ENCODE measurements around the gene ADGRL3.

ADGRL3 gene

GRCh38 chr4:61553557-61554125, 353.5 kb downstream of the ADGRL3 start:
- no peak for ATAC-seq
- no peak for DNase-seq

GRCh38 chr4:61555789-61556188, 355.7 kb downstream of the ADGRL3 start:
- no peak for ATAC-seq
- DNase-seq: no peak

- ATAC-seq (no peak), DNase-seq (no peak)
Observed at GRCh38 chr4:61556277-61556676, 356.2 kb downstream of the ADGRL3 start.

GRCh38 chr4:61559396-61559795, 359.3 kb downstream of the ADGRL3 start:
- ATAC-seq: no peak

GRCh38 chr4:61561028-61561427, 360.9 kb downstream of the ADGRL3 start:
- ATAC-seq (no peak), DNase-seq (no peak)

More at GRCh38 chr4:61559396-61559795, 359.3 kb downstream of the ADGRL3 start:
- no peak for DNase-seq

GRCh38 chr4:61571761-61572559, 371.8 kb downstream of the ADGRL3 start:
- ATAC-seq: no peak
- no peak for DNase-seq

- no peak for ATAC-seq
- DNase-seq: no peak
Observed at GRCh38 chr4:61575796-61576195, 375.7 kb downstream of the ADGRL3 start.

- ATAC-seq: no peak
- DNase-seq: no peak
Observed at GRCh38 chr4:61579786-61580185, 379.7 kb downstream of the ADGRL3 start.

- ATAC-seq (no peak), DNase-seq (no peak)
Observed at GRCh38 chr4:61580721-61581377, 380.7 kb downstream of the ADGRL3 start.

- ATAC-seq (no peak), DNase-seq (no peak)
Observed at GRCh38 chr4:61583696-61584095, 383.6 kb downstream of the ADGRL3 start.

- ATAC-seq: no peak
- no peak for DNase-seq
Observed at GRCh38 chr4:61588621-61589402, 388.7 kb downstream of the ADGRL3 start.

GRCh38 chr4:61590881-61591280, 390.8 kb downstream of the ADGRL3 start:
- DNase-seq: no peak
- ATAC-seq: no peak

GRCh38 chr4:61596606-61597340, 396.6 kb downstream of the ADGRL3 start:
- ATAC-seq (no peak), DNase-seq (no peak)

GRCh38 chr4:61603086-61603485, 403.0 kb downstream of the ADGRL3 start:
- ATAC-seq: no peak
- DNase-seq: no peak

GRCh38 chr4:61604054-61604453, 403.9 kb downstream of the ADGRL3 start:
- ATAC-seq: no peak
- no peak for DNase-seq

- DNase-seq (no peak), ATAC-seq (no peak)
Observed at GRCh38 chr4:61605984-61606383, 405.9 kb downstream of the ADGRL3 start.

GRCh38 chr4:61614231-61614630, 414.1 kb downstream of the ADGRL3 start:
- DNase-seq (no peak), ATAC-seq (no peak)

- DNase-seq: no peak
- no peak for ATAC-seq
Observed at GRCh38 chr4:61619528-61619927, 419.4 kb downstream of the ADGRL3 start.

- no peak for ATAC-seq
- no peak for DNase-seq
Observed at GRCh38 chr4:61628282-61628681, 428.2 kb downstream of the ADGRL3 start.

- DNase-seq (no peak), ATAC-seq (no peak)
Observed at GRCh38 chr4:61628727-61629126, 428.6 kb downstream of the ADGRL3 start.

- ATAC-seq (no peak), DNase-seq (no peak)
Observed at GRCh38 chr4:61630548-61630947, 430.4 kb downstream of the ADGRL3 start.

GRCh38 chr4:61638591-61638990, 438.5 kb downstream of the ADGRL3 start:
- ATAC-seq: no peak

More at GRCh38 chr4:61638591-61638990, 438.5 kb downstream of the ADGRL3 start:
- no peak for DNase-seq

Data from stimulated activated naive CD8-positive, alpha-beta T cell treated with anti-CD3 and anti-CD28 coated beads, Interleukin-15, Interleukin-2, amounts not matched to agents 100 U/mL and 50 U/mL, for 24 hours (primary cell).